A549 (cell line): ENCODE data around the gene FOXO6.

Experiments
- CTCF ChIP-seq: fragments of >200 bp; sonication (Bioruptor Twin); formaldehyde crosslinking; IDR thresholded peaks from 3 replicates; pipeline ENCODE4 v1.5.1; 2016
- E2F6 ChIP-seq: IDR thresholded peaks from 2 replicates; pipeline ENCODE4 v1.6.1; 2012; ENCODE audit warnings: low read depth, borderline replicate concordance
- EP300 ChIP-seq, 2 experiments: fragments of >200 bp; sonication (Bioruptor Twin); formaldehyde crosslinking; IDR thresholded peaks; 2 replicates in 1 of 2; 3 replicates in 1 of 2; pipeline ENCODE4 v1.6.1; 2016 to 2017
- FOXS1 ChIP-seq: fragments of 250-450 bp; sonication (Bioruptor Pico); IDR thresholded peaks from 2 replicates; pipeline ENCODE4 v1.5.0; 2020; ENCODE audit warnings: mild to moderate bottlenecking, moderate library complexity
- JUNB ChIP-seq: fragments of >200 bp; sonication (Bioruptor Twin); formaldehyde crosslinking; IDR thresholded peaks from 2 replicates; pipeline ENCODE4 v1.6.1; 2016
- MAX ChIP-seq: IDR thresholded peaks from 2 replicates; pipeline ENCODE4 v1.6.1; 2012
- POLR2A ChIP-seq: IDR thresholded peaks from 2 replicates; pipeline ENCODE4 v1.6.1; 2012; ENCODE audit warnings: mild to moderate bottlenecking, low read length
- RCOR1 ChIP-seq: fragments of 150-350 bp; IDR thresholded peaks from 2 replicates; pipeline ENCODE4 v1.6.1; 2014; ENCODE audit warnings: antibody characterized with exemption, low read length, low read depth
- RFX5 ChIP-seq: fragments of 450-650 bp; IDR thresholded peaks from 2 replicates; pipeline ENCODE4 v1.7.1; 2014; ENCODE audit warnings: antibody characterized with exemption, mild to moderate bottlenecking, moderate library complexity
- ZC3H11A ChIP-seq: fragments of 450-650 bp; IDR thresholded peaks from 2 replicates; pipeline ENCODE4 v1.6.1; 2014; ENCODE audit warnings: antibody characterized with exemption, mild to moderate bottlenecking

GRCh38 chr1:41378999-41379737 is 17.9 kb downstream of the FOXO6 start:
- TF ChIP-seq CTCF (no peak), RFX5 (no peak), POLR2A (no peak), E2F6 (no peak), EP300 (IDR thresholded peaks at IDR 0.05) (no peak), RCOR1 (no peak), JUNB (no peak), MAX (no peak), FOXS1 (CRISPR knock-in tag) (no peak), ZC3H11A (no peak)
